Chondrocyte (in vitro differentiated cells): Measurements from ENCODE around the gene ATL2. TPM values are rescaled to one million over a fixed set of nuclear protein-coding genes. Genes with fewer than 3 reads are reported as not detected.

Experiments used
- DNase-seq: peaks from one replicate; pipeline ENCODE4 v3.0.0; 2021; ENCODE audit warnings: mixed read lengths, low spot score
- H3K27ac Mint-ChIP-seq: one replicate; pipeline ENCODE4 v1.8.0; 2021; ENCODE audit warnings: mild to moderate bottlenecking, moderate library complexity, mixed read lengths; ENCODE audit not compliant: unreplicated experiment
- H3K27me3 Mint-ChIP-seq: 2 replicates; pipeline ENCODE4 v1.8.0; 2021; ENCODE audit warnings: low read depth, mixed read lengths
- H3K36me3 Mint-ChIP-seq: 2 replicates; pipeline ENCODE4 v1.8.0; 2021; ENCODE audit warnings: low read depth, mixed read lengths
- H3K4me1 Mint-ChIP-seq: 2 replicates; pipeline ENCODE4 v1.8.0; 2021; ENCODE audit warnings: low read depth, mild to moderate bottlenecking, mixed read lengths
- H3K4me3 Mint-ChIP-seq: one replicate; pipeline ENCODE4 v1.8.0; 2021; ENCODE audit warnings: mild to moderate bottlenecking, moderate library complexity, mixed read lengths; ENCODE audit not compliant: unreplicated experiment
- H3K9me3 Mint-ChIP-seq: 2 replicates; pipeline ENCODE4 v1.8.0; 2021; ENCODE audit warnings: low read depth, mixed read lengths
- CTCF ChIP-seq: fragments of 200-600 bp; sonication (generic); IDR thresholded peaks from 2 replicates; pipeline ENCODE4 v1.5.0; 2021; ENCODE audit warnings: antibody characterized with exemption, mild to moderate bottlenecking, moderate library complexity
- total RNA-seq: library from RNA; stranded (reverse); gene quantifications from 3 replicates; pipeline ENCODE4 v1.2.1, GENCODE V29; 2021

ATL2 gene
- total RNA-seq, 1 donor from 2014 or later, result 34.1 TPM

- Mint-ChIP-seq H3K4me1 (peaks cover 7% of the 10 kb centered on the region), H3K27ac (no peak overlapping the region), H3K4me3 (no peak overlapping the region), H3K36me3 (peaks cover 2% of the 10 kb centered on the region), H3K27me3 (no peaks in the 10 kb centered on the region), H3K9me3 (peaks cover 11% of the 10 kb centered on the region)
- no peak for DNase-seq
- no peak for TF ChIP-seq CTCF
Measured at GRCh38 chr2:38409156-38410102, 32.4 kb upstream of the ATL2 start.

GRCh38 chr2:38407111-38407682 is 30.1 kb upstream of the ATL2 start:
- H3K36me3 Mint-ChIP-seq, result no peaks in the 10 kb centered on the region
- DNase-seq, result no peak
- peaks cover 7% of the 10 kb centered on the region for H3K4me1 Mint-ChIP-seq
- TF ChIP-seq CTCF, result no peak
- no peak overlapping the region for H3K27ac Mint-ChIP-seq
- no peak overlapping the region for H3K4me3 Mint-ChIP-seq
- H3K9me3 Mint-ChIP-seq, result peaks cover under 1% of the 10 kb centered on the region
- H3K27me3 Mint-ChIP-seq, result no peaks in the 10 kb centered on the region

GRCh38 chr2:38406597-38407110 is 29.6 kb upstream of the ATL2 start:
- H3K4me3 Mint-ChIP-seq, result no peak overlapping the region
- H3K27me3 Mint-ChIP-seq, result peaks cover 2% of the 10 kb centered on the region
- no peaks in the 10 kb centered on the region for H3K9me3 Mint-ChIP-seq
- no peak overlapping the region for H3K27ac Mint-ChIP-seq
- no peak for TF ChIP-seq CTCF
- H3K36me3 Mint-ChIP-seq, result no peaks in the 10 kb centered on the region
- H3K4me1 Mint-ChIP-seq, result peaks cover 7% of the 10 kb centered on the region
- DNase-seq, result no peak

GRCh38 chr2:38405917-38406596 is 29.0 kb upstream of the ATL2 start:
- H3K36me3 Mint-ChIP-seq, result no peaks in the 10 kb centered on the region
- H3K27ac Mint-ChIP-seq, result no peak overlapping the region
- no peak overlapping the region for H3K4me3 Mint-ChIP-seq
- no peaks in the 10 kb centered on the region for H3K9me3 Mint-ChIP-seq
- no peak for DNase-seq
- peaks cover 2% of the 10 kb centered on the region for H3K27me3 Mint-ChIP-seq
- no peak for TF ChIP-seq CTCF
- H3K4me1 Mint-ChIP-seq, result peaks cover 7% of the 10 kb centered on the region

GRCh38 chr2:38400513-38400912 is 23.4 kb upstream of the ATL2 start:
- H3K4me3 Mint-ChIP-seq, result no peak overlapping the region
- H3K27ac Mint-ChIP-seq, result no peak overlapping the region
- H3K4me1 Mint-ChIP-seq, result peaks cover 4% of the 10 kb centered on the region
- DNase-seq, result no peak
- peaks cover 2% of the 10 kb centered on the region for H3K27me3 Mint-ChIP-seq
- no peaks in the 10 kb centered on the region for H3K36me3 Mint-ChIP-seq
- H3K9me3 Mint-ChIP-seq, result no peaks in the 10 kb centered on the region
- no peak for TF ChIP-seq CTCF
